GM12878 (cell line): Measurements from ENCODE around the gene IER5. TPM values are rescaled to one million over a fixed set of nuclear protein-coding genes. Genes with fewer than 3 reads are reported as not detected.

Experiments used
- BRCA1 ChIP-seq: IDR thresholded peaks from 2 replicates; pipeline ENCODE4 v1.6.1; 2011; ENCODE audit warnings: low read depth, low read length, improper control_type of control experiment
- E2F4 ChIP-seq: IDR thresholded peaks from 2 replicates; pipeline ENCODE4 v1.6.1; 2012; ENCODE audit warnings: low read depth, low read length, improper control_type of control experiment
- EGR1 ChIP-seq, 2 experiments: IDR thresholded peaks; 1 replicate in 1 of 2; 2 replicates in 1 of 2; pipeline ENCODE4 v1.6.1; 2011 to 2012; ENCODE audit warnings: low read depth in 2 of 2, low read length in 2 of 2, borderline replicate concordance in 1 of 2, mild to moderate bottlenecking in 1 of 2, moderate library complexity in 1 of 2
- HDAC6 ChIP-seq: fragments of 200-600 bp; sonication (generic); IDR thresholded peaks from one replicate; pipeline ENCODE4 v1.8.0; 2017; ENCODE audit warnings: antibody characterized with exemption; ENCODE audit not compliant: unreplicated experiment
- JUNB ChIP-seq: IDR thresholded peaks from 2 replicates; pipeline ENCODE4 v1.6.1; 2016; ENCODE audit warnings: antibody characterized with exemption, mild to moderate bottlenecking
- KLF5 ChIP-seq: fragments of 450-650 bp; IDR thresholded peaks from 2 replicates; pipeline ENCODE4 v1.6.1; 2014; ENCODE audit warnings: mild to moderate bottlenecking; ENCODE audit not compliant: partially characterized antibody
- MEF2A ChIP-seq: IDR thresholded peaks from 2 replicates; pipeline ENCODE4 v1.6.1; 2011; ENCODE audit warnings: low read depth, mild to moderate bottlenecking, low read length, moderate library complexity; ENCODE audit not compliant: insufficient read depth
- MEF2B ChIP-seq: fragments of 450-650 bp; IDR thresholded peaks from 2 replicates; pipeline ENCODE4 v1.6.1; 2018; ENCODE audit warnings: mild to moderate bottlenecking, moderate library complexity; ENCODE audit not compliant: partially characterized antibody, poor library complexity, severe bottlenecking
- MXI1 ChIP-seq: fragments of 150-350 bp; IDR thresholded peaks from 2 replicates; pipeline ENCODE4 v1.6.1; 2011; ENCODE audit warnings: low read depth, mild to moderate bottlenecking, inconsistent platforms, low read length, improper control_type of control experiment
- MYC ChIP-seq: IDR thresholded peaks from 2 replicates; pipeline ENCODE4 v1.6.1; 2011; ENCODE audit warnings: mild to moderate bottlenecking, low read length, moderate library complexity, inconsistent platforms; ENCODE audit not compliant: insufficient read depth, insufficient replicate concordance, insufficient read length, severe bottlenecking
- PAX5 ChIP-seq: IDR thresholded peaks from 2 replicates; pipeline ENCODE4 v1.6.1; 2011; ENCODE audit warnings: low read depth, low read length, borderline replicate concordance
- POLR2AphosphoS2 ChIP-seq: IDR thresholded peaks from 2 replicates; pipeline ENCODE4 v1.6.1; 2011; ENCODE audit warnings: low read depth, mild to moderate bottlenecking, low read length, improper control_type of control experiment, moderate library complexity
- POU2F2 ChIP-seq: IDR thresholded peaks from 3 replicates; pipeline ENCODE4 v1.6.1; 2011; ENCODE audit warnings: low read depth, mild to moderate bottlenecking, low read length, borderline replicate concordance
- RAD21 ChIP-seq: IDR thresholded peaks from 2 replicates; pipeline ENCODE4 v1.6.1; 2011; ENCODE audit warnings: mild to moderate bottlenecking, low read depth, low read length, moderate library complexity; ENCODE audit not compliant: insufficient read depth
- RAD51 ChIP-seq: fragments of 450-650 bp; IDR thresholded peaks from 2 replicates; pipeline ENCODE4 v1.6.1; 2016; ENCODE audit warnings: moderate library complexity, mild to moderate bottlenecking, inconsistent platforms
- RBBP5 ChIP-seq: fragments of 200-600 bp; sonication (generic); conservative IDR thresholded peaks from 2 replicates; pipeline ENCODE4 v1.6.1; 2016
- RFX5 ChIP-seq: IDR thresholded peaks from 2 replicates; pipeline ENCODE4 v1.6.1; 2011; ENCODE audit warnings: low read depth, low read length, improper control_type of control experiment
- RUNX3 ChIP-seq: IDR thresholded peaks from 2 replicates; pipeline ENCODE4 v1.6.1; 2012; ENCODE audit warnings: low read length, inconsistent platforms
- SMC3 ChIP-seq: IDR thresholded peaks from 2 replicates; pipeline ENCODE4 v1.6.1; 2011; ENCODE audit warnings: low read length, improper control_type of control experiment, borderline replicate concordance
- SP1 ChIP-seq: IDR thresholded peaks from one replicate; pipeline ENCODE4 v1.6.1; 2011; ENCODE audit warnings: low read depth, low read length
- SUZ12 ChIP-seq: fragments of 200-600 bp; sonication (generic); IDR thresholded peaks from one replicate; pipeline ENCODE4 v1.6.1; 2018; ENCODE audit warnings: antibody characterized with exemption, mild to moderate bottlenecking; ENCODE audit not compliant: unreplicated experiment
- TAF1 ChIP-seq: IDR thresholded peaks from 2 replicates; pipeline ENCODE4 v1.6.1; 2011; ENCODE audit warnings: mild to moderate bottlenecking, low read depth, low read length, borderline replicate concordance
- TCF12 ChIP-seq: IDR thresholded peaks from 2 replicates; pipeline ENCODE4 v1.6.1; 2011; ENCODE audit warnings: low read depth, mild to moderate bottlenecking, low read length
- ZNF207 ChIP-seq: fragments of 450-650 bp; IDR thresholded peaks from 2 replicates; pipeline ENCODE4 v1.6.1; 2014; ENCODE audit warnings: antibody characterized with exemption, mild to moderate bottlenecking, borderline replicate concordance
- polyA plus RNA-seq, 11 experiments: library from polyadenylated mRNA; depleted of rRNA in 4 of 11; unstranded in 6 of 11; stranded (reverse) in 5 of 11; fragments of >200 nt; fragmentation: Nextera tagmentation in 4 of 11; fragmentation: Illumina TruSeq in 1 of 11; extraction: Ambion mirVana in 4 of 11; extraction: Trizol in 1 of 11; gene quantifications; 1 replicate in 1 of 11; 2 replicates in 10 of 11; pipeline versions ENCODE4 v1.2.1 to v1.2.3, GENCODE V29; 2011 to 2016; ENCODE audit warnings: inconsistent platforms in 2 of 11, missing spikeins in 2 of 11, low read depth in 1 of 11
- total RNA-seq, 4 experiments: library from RNA; depleted of rRNA in 3 of 4; stranded (reverse); fragments of >200 nt in 3 of 4; fragmentation: Illumina TruSeq in 1 of 4; extraction: Trizol in 1 of 4; gene quantifications; 2 replicates each; pipeline versions ENCODE4 v1.2.1 to v1.2.3, GENCODE V29; 2013 to 2021
- TF ChIP-seq, protein P1 (sequence below): fragments of 450-650 bp; IDR thresholded peaks from 2 replicates; pipeline ENCODE4 v1.6.1; 2016; ENCODE audit warnings: mild to moderate bottlenecking
- TF ChIP-seq, protein P2 (sequence below): fragments of 450-650 bp; formaldehyde crosslinking; IDR thresholded peaks from 2 replicates; pipeline ENCODE4 v1.4.0; 2022; ENCODE audit warnings: mild to moderate bottlenecking, moderate library complexity

Gene IER5
- total and polyA plus RNA-seq, 10 of the 15 experiments (the other 5 are each of a cell fraction or from before 2014, with no cell fraction given) = 4.3 to 75.2 (median 30.5) TPM

- TF ChIP-seq BRCA1 (no peak), MEF2B (no peak), RAD21 (no peak), MYC (no peak), KLF5 (no peak), HDAC6 (no peak), E2F4 (no peak), TAF1 (no peak), SMC3 (no peak), JUNB (peak; percentile 71), RUNX3 (peak; percentile 45; the same call in 1 of the 2 replicates), RBBP5 (no peak), SP1 (no peak), RAD51 (no peak), SUZ12 (no peak), POU2F2 (no peak), PAX5 (no peak), POLR2AphosphoS2 (no peak), ZNF207 (no peak), EGR1 (IDR thresholded peaks at IDR 0.05; ENCODE audit: borderline replicate concordance in 1 of 2, low read depth in 2 of 2, low read length in 2 of 2) (no peak), MEF2A (0 out of 2 replicates have a peak, but pooled peaks have one; percentile 6), MXI1 (no peak), TCF12 (no peak), RFX5 (no peak)
- TF ChIP-seq, protein P1, sequence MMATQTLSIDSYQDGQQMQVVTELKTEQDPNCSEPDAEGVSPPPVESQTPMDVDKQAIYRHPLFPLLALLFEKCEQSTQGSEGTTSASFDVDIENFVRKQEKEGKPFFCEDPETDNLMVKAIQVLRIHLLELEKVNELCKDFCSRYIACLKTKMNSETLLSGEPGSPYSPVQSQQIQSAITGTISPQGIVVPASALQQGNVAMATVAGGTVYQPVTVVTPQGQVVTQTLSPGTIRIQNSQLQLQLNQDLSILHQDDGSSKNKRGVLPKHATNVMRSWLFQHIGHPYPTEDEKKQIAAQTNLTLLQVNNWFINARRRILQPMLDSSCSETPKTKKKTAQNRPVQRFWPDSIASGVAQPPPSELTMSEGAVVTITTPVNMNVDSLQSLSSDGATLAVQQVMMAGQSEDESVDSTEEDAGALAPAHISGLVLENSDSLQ = no peak
- TF ChIP-seq, protein P2, sequence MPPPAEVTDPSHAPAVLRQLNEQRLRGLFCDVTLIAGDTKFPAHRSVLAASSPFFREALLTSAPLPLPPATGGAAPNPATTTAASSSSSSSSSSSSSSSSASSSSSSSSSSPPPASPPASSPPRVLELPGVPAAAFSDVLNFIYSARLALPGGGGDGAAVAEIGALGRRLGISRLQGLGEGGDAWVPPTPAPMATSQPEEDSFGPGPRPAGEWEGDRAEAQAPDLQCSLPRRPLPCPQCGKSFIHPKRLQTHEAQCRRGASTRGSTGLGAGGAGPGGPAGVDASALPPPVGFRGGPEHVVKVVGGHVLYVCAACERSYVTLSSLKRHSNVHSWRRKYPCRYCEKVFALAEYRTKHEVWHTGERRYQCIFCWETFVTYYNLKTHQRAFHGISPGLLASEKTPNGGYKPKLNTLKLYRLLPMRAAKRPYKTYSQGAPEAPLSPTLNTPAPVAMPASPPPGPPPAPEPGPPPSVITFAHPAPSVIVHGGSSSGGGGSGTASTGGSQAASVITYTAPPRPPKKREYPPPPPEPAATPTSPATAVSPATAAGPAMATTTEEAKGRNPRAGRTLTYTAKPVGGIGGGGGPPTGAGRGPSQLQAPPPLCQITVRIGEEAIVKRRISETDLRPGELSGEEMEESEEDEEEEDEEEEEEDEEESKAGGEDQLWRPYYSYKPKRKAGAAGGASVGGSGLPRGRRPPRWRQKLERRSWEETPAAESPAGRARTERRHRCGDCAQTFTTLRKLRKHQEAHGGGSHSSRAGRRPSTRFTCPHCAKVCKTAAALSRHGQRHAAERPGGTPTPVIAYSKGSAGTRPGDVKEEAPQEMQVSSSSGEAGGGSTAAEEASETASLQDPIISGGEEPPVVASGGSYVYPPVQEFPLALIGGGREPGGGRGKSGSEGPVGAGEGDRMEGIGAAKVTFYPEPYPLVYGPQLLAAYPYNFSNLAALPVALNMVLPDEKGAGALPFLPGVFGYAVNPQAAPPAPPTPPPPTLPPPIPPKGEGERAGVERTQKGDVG = no peak
These were observed 9.1 kb upstream of the IER5 start (continued) for GRCh38 chr1:181079382-181079781.
